Inflammatory macrophage (primary cell): ENCODE measurements around the gene OR13H1.
"Not testable (repeated sequence)": the region's sequence is repeated elsewhere in the genome, so short reads cannot be mapped to it uniquely, and the experiment has no call there.

ENCODE experiments used
- DNase-seq, 2 donors: peaks; one replicate each; pipeline ENCODE4 v3.0.0-alpha.2; 2020 to 2022
- total RNA-seq, 18 experiments: gene quantifications; one replicate each; lab custom pipeline; 2026; ENCODE audit warnings: mixed read lengths in 6 of 18, inconsistent platforms in 2 of 18; lab: John Stamatoyannopoulos, UW

OR13H1 gene, protein sequence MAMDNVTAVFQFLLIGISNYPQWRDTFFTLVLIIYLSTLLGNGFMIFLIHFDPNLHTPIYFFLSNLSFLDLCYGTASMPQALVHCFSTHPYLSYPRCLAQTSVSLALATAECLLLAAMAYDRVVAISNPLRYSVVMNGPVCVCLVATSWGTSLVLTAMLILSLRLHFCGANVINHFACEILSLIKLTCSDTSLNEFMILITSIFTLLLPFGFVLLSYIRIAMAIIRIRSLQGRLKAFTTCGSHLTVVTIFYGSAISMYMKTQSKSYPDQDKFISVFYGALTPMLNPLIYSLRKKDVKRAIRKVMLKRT
- total RNA-seq = 0 to 0.07 (median 0) reads per million in 18 experiments

DNA sequence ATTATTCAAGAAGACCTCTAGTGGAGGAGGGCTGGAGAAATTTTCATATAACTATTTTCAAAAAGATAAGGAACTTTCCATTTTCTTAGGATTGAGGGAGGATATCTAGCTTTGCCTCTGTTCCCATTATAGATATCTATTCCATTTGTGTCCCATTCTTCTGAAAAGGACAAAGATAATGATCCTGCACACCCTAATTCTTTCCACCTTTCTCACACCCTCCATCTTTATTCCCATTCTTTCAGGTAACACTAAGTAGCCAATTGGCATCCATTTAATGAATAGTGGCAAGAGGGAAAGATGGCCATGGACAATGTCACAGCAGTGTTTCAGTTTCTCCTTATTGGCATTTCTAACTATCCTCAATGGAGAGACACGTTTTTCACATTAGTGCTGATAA, at the start of gene OR13H1:
Gene OR13H1, plus strand, starts transcription at position 301 of the 400 bp plus-strand sequence. Its CDS starts 0 bp downstream, at position 301.
- no peak for DNase-seq

DNA sequence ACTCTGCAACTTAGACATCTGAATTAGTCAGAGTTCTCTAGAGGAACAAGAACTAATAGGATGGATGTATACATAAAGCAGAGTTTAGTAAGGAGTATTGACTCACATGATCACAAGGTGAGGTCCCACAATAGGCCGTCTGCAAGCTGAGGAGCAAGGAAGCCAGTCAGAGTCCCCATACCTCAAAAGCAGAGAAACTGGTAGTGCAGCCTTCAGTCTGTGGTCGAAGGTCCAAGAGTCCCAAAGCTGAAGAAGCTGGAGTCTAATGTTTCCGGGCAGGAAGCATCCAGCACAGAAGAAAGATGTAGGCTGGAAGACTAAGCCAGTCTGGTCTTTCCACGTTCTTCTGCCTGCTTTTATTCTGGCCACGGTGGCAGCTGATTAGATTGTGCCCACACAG, 42.3 kb upstream of the OR13H1 start:
- not testable (repeated sequence) for DNase-seq

DNA sequence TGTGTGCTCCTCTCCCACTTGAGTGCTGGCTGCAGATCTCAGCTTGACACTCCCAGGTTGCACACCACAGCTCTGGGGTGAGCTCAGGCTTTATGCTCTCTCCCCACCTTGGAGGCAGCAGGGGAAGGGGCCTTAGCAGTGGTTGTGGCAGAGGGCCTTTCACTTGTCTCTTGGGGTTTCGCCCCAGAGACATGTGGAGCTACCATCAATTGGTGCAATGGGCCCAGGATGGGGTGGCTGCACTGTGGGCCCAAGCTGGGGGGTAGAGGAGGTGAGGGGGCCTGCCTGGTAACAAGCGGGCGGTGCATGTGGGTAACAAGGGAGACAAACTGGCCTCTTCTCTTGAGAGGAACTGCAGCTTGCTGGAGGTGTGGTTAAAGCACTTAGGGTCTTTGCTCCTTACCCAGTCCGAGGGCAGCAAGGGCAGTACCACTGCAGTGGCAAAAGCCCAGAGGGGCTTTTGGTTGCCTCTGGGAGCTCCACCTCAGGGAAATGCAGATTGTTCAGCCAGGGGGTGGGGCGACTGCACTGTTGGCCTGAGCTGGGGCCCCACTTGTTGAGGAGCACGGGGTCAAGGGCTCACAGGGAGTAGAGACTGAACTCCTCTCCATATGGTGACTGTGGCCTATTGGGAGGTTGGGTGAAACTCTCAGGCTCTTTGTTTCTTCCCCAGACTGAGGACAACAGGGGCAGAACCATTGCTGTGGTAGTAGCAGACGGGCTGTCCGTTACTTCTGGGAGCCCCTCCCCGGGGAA, 30.5 kb upstream of the OR13H1 start:
- DNase-seq = no peak

DNA sequence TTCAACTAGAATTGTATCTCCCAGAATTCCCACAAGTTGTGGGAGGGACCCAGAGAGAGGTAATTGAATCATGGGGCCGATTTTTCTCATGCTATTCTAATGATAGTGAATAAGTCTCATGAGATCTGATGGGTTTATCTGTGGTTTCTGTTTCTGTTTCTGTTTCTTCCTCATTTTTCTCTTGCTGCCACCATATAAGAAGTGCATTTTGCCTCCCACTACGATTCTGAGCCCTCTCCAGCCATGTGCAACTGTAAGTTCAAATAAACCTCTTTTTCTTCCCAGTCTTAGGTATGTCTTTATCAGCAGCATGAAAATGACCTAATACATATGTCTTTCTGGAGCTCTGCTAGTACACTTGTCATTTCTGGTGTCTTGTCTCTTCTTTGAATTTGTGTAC, 22.1 kb upstream of the OR13H1 start:
- no peak for DNase-seq

DNA sequence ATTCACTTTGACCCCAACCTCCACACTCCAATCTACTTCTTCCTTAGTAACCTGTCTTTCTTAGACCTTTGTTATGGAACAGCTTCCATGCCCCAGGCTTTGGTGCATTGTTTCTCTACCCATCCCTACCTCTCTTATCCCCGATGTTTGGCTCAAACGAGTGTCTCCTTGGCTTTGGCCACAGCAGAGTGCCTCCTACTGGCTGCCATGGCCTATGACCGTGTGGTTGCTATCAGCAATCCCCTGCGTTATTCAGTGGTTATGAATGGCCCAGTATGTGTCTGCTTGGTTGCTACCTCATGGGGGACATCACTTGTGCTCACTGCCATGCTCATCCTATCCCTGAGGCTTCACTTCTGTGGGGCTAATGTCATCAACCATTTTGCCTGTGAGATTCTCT, 344 bp downstream of the OR13H1 start:
- DNase-seq = no peak

DNA sequence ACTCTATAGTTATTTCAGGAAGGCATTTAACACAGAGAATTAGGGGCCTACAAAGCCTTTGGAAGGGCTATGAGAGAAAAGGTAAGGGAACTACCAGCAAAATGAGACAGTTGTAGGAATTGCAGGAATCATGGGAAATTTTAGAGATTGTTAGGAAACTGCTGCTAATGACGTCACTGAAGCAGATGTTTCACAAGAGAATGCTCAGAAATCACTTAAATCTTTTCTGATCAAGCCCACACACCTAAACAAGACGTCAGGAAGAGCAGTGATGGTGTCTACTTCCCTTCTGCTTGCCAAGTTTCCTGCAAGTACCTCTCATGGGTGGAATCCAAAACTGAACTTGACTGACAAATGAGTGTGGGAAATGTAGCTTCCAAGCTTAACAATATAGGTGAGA, 5.1 kb downstream of the OR13H1 start:
- no peak for DNase-seq

DNA sequence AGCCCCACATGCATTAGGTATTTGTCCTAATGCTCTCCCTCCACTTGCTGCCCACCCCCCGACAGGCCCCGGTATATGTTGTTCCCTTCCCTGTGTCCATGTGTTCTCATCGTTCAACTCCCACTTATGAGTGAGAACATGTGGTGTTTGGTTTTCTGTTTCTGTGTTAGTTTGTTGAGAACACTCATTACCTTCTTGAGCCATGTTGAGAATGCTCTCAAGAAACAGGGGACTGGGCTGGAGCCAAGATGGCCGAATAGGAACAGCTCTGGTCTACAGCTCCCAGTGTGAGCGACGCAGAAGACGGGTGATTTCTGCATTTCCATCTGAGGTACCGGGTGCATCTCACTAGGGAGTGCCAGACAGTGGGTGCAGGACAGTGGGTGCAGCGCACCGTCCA, 8.6 kb downstream of the OR13H1 start:
- DNase-seq = not testable (repeated sequence)

DNA sequence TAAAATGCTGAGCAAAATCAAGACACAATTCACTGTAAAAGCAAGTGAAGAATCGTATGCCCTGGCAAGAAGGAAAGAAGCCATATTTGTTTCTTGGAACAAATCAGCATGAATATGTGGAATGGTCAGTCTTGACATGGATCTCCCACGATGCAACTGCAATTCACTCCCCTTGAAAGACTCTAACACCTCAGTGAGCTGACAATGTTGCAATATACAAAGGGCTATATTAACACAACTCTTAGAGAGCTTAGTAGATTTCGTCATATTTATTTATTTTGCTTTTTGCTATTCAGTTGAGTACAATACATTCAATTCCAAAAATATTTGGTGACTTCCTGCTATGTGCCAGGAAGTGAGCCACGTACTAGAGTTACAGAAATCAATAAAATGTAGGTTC, 14.7 kb downstream of the OR13H1 start:
- DNase-seq = no peak

DNA sequence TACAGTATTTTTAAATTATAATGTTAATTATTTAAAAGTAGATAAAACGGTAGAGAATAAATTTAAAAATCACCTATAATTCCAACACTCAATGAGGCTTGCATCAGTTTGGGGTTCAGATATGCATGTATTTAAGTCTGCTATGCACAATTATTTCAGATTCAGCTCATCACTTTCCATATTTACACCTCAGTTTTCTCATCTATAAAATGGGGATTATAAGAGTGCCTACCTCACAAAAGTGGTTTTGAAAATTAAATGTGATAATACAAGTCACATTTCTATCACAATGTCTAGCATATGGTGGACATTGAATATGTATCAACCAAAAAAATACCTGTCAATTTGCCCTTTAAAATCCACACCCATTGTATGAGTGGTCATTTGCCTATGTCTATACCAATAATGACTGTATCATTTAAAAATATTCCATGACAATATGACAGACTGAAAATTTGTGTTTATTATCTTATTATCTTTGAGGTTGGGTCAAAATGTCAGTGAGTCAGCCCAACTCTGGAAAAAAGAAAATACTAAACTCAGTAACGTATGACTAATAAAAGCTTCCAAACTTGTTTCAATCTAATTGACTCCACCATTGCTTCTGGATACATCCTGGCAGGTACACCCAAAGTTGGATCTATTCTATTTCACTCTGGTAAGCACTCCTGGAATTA, 20.8 kb downstream of the OR13H1 start:
- no peak for DNase-seq

DNA sequence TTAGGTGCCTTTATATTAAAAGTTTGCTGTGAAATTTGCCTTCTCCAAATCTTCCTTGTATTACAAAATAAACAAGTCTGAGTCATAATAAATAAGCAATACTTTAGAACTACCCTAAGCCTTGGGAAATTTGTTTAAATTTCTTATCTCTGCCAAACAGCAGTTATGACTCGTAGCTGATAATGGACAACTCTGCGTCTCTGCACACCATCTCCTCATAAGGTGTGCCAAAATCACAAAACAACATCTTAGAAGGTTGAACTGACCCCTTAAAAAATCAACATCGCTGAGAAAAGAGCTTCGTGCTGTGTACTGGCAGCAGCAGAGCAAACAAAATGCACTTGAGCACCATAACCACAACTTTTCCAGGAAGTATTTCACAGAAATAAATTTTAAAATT, 22.0 kb downstream of the OR13H1 start:
- no peak for DNase-seq

DNA sequence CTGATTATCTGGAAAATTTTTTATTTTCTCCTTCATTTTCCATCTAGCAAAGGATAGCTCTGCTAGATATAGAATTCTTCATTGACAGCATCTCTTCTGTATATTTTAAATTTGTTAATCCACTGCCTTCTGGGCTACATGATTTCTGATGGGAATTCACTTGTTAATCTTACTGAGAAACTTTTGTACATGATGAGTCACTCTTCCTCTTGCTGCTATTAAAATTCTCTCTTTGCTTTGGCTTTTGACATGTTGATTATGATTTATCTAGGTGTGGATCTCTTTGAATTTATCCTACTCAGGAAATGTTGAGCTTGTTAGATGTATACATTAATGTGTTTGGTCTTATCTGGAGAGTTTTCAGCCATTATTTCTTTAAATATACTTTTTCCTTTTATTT, 27.5 kb downstream of the OR13H1 start:
- DNase-seq = no peak

DNA sequence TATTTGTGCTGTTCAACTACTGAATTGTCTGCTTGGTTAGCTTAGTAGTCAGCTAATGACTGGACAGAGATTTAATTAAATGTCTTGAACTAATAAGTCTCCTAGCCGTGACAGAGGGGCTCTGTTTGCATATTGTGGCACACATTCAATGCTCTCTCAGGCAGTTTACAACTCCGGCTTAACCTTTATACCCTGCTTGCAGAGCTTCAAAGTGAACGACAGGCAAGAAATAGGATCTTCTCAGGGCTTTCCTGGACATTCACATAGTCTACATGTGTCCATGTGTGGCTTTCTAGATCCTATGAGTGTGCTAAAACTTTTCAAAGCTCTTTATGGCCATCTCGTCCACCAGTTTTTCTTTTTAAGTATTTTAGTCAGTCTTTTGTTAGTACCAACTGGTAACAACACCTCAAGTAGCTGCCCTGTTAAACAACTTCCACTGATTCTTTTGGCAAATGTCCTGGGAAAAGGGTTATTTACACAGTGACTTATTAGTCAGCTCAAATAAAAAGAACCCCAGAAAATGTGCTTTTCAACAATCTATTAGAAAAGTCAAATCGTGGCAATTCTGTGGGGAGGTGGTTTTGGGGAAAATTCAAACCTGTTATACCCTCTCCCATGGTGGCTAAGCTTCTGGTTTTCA, 28.6 kb downstream of the OR13H1 start:
- DNase-seq = no peak

DNA sequence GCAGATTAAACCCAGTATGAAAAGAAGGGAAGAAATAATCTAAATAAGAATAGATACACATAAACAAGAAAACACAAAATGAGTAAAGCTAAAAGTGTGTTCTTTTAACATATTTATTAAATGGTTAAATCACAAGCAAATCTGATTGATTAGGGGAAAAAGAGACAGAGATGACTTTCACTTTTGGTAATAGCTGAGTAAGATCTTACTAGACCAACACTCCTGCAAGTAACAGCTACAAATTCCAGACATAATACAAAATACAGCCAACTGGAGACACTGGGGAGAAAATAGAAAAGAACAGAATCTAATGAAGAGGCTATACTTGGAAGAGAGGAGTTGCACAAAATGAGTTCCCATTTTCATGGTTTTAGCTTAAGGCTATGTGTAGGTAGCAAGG, 33.5 kb downstream of the OR13H1 start:
- DNase-seq = no peak

DNA sequence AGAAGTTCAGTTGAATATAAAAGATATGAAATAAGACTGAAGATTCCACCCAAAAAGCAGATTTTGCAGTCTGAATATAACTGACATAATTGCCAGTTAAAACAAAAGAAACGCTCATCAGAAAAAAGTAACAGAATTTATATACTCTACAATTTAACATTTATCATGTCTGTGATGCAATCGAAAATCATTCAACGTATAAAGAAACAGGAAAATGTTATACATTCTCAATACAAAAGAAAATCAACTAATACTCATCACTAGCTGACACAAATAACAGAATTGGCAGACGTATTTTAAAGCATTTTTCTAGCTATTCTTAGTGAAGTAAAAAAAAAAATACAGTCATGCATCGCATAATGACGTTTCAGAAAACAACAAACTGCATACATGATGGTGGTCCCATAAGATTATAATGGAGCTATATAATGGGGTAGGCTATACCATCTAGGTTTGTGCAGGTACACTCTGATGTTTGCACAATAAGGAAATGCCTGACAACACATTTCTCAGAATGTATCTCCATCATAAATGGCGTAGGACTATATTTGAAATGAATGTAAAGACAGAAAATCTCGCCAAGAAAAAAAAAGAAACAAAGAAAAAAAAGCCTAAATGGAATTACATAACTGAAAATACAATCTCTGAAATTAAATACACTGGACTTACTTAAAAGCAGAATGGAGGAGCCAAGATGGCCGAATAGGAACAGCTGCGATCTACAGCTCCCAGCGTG, 34.3 kb downstream of the OR13H1 start:
- DNase-seq = no peak

DNA sequence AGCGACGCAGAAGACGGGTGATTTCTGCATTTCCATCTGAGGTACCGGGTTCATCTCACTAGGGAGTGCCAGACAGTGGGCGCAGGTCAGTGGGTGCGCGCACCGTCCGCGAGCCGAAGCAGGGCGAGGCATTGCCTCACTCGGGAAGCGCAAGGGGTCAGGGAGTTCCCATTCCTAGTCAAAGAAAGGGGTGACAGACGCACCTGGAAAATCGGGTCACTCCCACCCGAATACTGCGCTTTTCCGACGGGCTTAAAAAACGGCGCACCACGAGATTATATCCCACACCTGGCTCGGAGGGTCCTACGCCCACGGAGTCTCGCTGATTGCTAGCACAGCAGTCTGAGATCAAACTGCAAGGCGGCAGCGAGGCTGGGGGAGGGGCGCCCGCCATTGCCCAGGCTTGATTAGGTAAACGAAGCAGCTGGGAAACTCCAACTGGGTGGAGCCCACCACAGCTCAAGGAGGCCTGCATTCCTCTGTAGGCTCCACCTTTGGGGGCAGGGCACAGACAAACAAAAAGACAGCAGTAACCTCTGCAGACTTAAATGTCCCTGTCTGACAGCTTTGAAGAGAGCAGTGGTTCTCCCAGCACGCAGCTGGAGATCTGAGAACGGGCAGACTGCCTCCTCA, 35.0 kb downstream of the OR13H1 start:
- not testable (repeated sequence) for DNase-seq

DNA sequence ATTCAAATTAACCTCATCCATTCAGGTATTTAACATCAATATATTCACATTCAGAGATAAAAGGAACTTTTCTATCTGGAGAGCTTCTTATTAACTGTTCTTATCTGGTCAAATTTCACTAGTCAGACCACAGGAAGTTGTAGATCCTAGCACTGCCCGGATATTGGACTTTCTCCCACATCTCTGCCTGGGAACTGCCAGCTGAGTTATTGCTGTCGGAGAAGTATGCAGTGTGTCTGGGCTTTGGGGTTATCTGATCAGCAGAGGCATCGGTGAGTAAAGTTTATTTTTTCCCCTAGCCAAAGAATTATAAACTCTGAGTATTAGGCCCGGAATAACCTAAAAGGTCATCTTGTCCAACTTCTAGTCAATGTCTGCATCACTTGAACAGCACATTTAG, 45.1 kb downstream of the OR13H1 start:
- no peak for DNase-seq
